PC-3 (cell line): ENCODE measurements around the gene CNTNAP2. TPM values are rescaled to one million over a fixed set of nuclear protein-coding genes. Genes with fewer than 3 reads are reported as not detected.

ENCODE experiments used
- ATAC-seq: fragments of 200-7000 bp; cut with Tn5 transposase; 2 replicates; pipeline ENCODE4 v1.9.1; 2020; ENCODE audit warnings: mild to moderate bottlenecking, moderate library complexity
- BruUV-seq: library from RNA; stranded (reverse); fragments of 400-500 nt; replicated peaks from 2 replicates; lab custom pipeline; 2021; lab: Mats Ljungman, UMichigan
- CTCF ChIA-PET: fragments of 300-600 bp; sonication (Branson Sonifier 250); formaldehyde crosslinking; loops from one replicate; lab custom pipeline; 2022; ENCODE audit warnings: antibody characterized with exemption; lab: Charles Lee
- POLR2A ChIA-PET: fragments of 300-600 bp; sonication (Branson Sonifier 250); formaldehyde crosslinking; loops from one replicate; lab custom pipeline; 2022; ENCODE audit warnings: antibody characterized with exemption; ENCODE audit not compliant: unreplicated experiment; lab: Charles Lee
- DNase-seq: peaks from one replicate; pipeline ENCODE4 v3.0.0-alpha.2; 2015
- H2AFZ ChIP-seq: fragments of 300-600 bp; sonication (generic); 2 replicates; pipeline ENCODE4 v1.6.0; 2016; ENCODE audit warnings: antibody characterized with exemption, low read length
- H3F3A ChIP-seq: fragments of 300-600 bp; sonication (generic); one replicate; pipeline ENCODE4 v1.6.0; 2017; ENCODE audit warnings: antibody characterized with exemption, low read length, control low read depth, mild to moderate bottlenecking; ENCODE audit not compliant: unreplicated experiment
- H3K27ac ChIP-seq: fragments of 300-600 bp; sonication (generic); 2 replicates; pipeline ENCODE4 v1.5.1; 2016; ENCODE audit warnings: mild to moderate bottlenecking, low read length
- H3K27me3 ChIP-seq: fragments of 300-600 bp; sonication (generic); 2 replicates; pipeline ENCODE4 v1.6.1; 2016; ENCODE audit warnings: low read length, mixed read lengths
- H3K36me3 ChIP-seq: fragments of 300-600 bp; sonication (generic); 2 replicates; pipeline ENCODE4 v1.6.1; 2016; ENCODE audit warnings: low read depth, mixed run types, low read length, mixed read lengths
- H3K4me1 ChIP-seq: fragments of 300-600 bp; sonication (generic); 2 replicates; pipeline ENCODE4 v1.5.1; 2016; ENCODE audit warnings: low read length; ENCODE audit not compliant: insufficient read depth
- H3K4me2 ChIP-seq: fragments of 300-600 bp; sonication (generic); 2 replicates; pipeline ENCODE4 v1.6.0; 2016; ENCODE audit warnings: low read length
- H3K4me3 ChIP-seq: fragments of 300-600 bp; sonication (generic); 2 replicates; pipeline ENCODE4 v1.5.1; 2016; ENCODE audit warnings: mild to moderate bottlenecking, low read length, mixed read lengths
- H3K79me2 ChIP-seq: fragments of 300-600 bp; sonication (generic); 2 replicates; pipeline ENCODE4 v1.6.1; 2017; ENCODE audit warnings: low read length, mixed read lengths
- H3K9ac ChIP-seq: fragments of 300-600 bp; sonication (generic); 2 replicates; pipeline ENCODE4 v1.6.0; 2016; ENCODE audit warnings: mild to moderate bottlenecking, low read length
- H3K9me2 ChIP-seq: fragments of 300-600 bp; sonication (generic); replicated peaks from 2 replicates; pipeline ENCODE4 v1.6.1; 2016; ENCODE audit warnings: mixed run types, low read length, mixed read lengths
- H3K9me3 ChIP-seq: fragments of 300-600 bp; sonication (generic); 2 replicates; pipeline ENCODE4 v1.6.1; 2016; ENCODE audit warnings: low read length, mixed read lengths
- H4K20me1 ChIP-seq: fragments of 300-600 bp; sonication (generic); 2 replicates; pipeline ENCODE4 v1.6.1; 2016; ENCODE audit warnings: low read length, mixed read lengths
- EZH2 ChIP-seq: fragments of 300-600 bp; sonication (generic); IDR thresholded peaks from one replicate; pipeline ENCODE4 v1.6.1; 2017; ENCODE audit warnings: antibody characterized with exemption, mild to moderate bottlenecking, low read length; ENCODE audit not compliant: unreplicated experiment
- EZH2phosphoT487 ChIP-seq: fragments of 300-600 bp; sonication (generic); IDR thresholded peaks from 2 replicates; pipeline ENCODE4 v1.6.1; 2018; ENCODE audit warnings: mild to moderate bottlenecking, antibody characterized with exemption, low read length, borderline replicate concordance
- intact Hi-C: fragments of 100-400 bp; cut with micrococcal nuclease; formaldehyde crosslinking; loops from 2 replicates; pipeline ENCODE4 v1.9.0; 2023
- total RNA-seq: library from RNA; depleted of rRNA; stranded (reverse); fragments of >200 nt; gene quantifications from 2 replicates; pipeline ENCODE4 v1.2.3, GENCODE V29; 2014
- TF ChIP-seq, protein P1 (sequence below): fragments of 300-600 bp; sonication (generic); conservative IDR thresholded peaks from 2 replicates; pipeline ENCODE4 v1.5.1; 2017; ENCODE audit warnings: antibody characterized with exemption, low read depth, mild to moderate bottlenecking, low read length

The CNTNAP2 gene
- total RNA-seq, 1 experiment from 2014 or later = 1.5 TPM

DNA sequence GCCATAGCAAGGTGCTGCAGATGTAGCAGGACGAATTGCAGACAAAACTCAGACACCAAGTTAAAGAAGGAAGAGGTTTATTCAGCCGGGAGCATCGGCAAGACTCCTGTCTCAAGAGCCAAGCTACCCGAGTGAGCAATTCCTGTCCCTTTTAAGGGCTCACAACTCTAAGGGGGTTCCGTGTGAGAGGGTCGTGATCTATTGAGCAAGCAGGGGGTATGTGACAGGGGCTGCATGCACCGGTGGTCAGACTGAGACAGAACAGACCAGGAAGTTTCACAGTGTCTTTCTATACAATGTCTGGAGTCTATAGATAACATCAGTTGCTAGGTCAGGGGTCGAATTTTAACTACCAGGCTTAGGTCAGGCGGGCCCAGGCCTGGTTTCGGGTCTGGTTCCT, 2252.0 kb downstream of the CNTNAP2 start:
- no peak overlapping the region for H3K4me3 ChIP-seq
- DNase-seq (no peak), ATAC-seq (no peak)
- no peak overlapping the region for H3K27ac ChIP-seq
- H3K9me3 ChIP-seq = no peaks in the 10 kb centered on the region
- no peaks in the 10 kb centered on the region for H4K20me1 ChIP-seq
- H3K36me3 ChIP-seq = no peaks in the 10 kb centered on the region
- BruUV-seq = no TSS peak
- no peak overlapping the region for H3K4me2 ChIP-seq
- H3K4me1 ChIP-seq = no peaks in the 10 kb centered on the region
- no peaks in the 10 kb centered on the region for H3F3A ChIP-seq
- H3K9me2 ChIP-seq = no peaks in the 10 kb centered on the region
- intact Hi-C loops = no loop called here
- CTCF ChIA-PET = no interaction called here
- POLR2A ChIA-PET = no interaction called here
- TF ChIP-seq, protein P1, sequence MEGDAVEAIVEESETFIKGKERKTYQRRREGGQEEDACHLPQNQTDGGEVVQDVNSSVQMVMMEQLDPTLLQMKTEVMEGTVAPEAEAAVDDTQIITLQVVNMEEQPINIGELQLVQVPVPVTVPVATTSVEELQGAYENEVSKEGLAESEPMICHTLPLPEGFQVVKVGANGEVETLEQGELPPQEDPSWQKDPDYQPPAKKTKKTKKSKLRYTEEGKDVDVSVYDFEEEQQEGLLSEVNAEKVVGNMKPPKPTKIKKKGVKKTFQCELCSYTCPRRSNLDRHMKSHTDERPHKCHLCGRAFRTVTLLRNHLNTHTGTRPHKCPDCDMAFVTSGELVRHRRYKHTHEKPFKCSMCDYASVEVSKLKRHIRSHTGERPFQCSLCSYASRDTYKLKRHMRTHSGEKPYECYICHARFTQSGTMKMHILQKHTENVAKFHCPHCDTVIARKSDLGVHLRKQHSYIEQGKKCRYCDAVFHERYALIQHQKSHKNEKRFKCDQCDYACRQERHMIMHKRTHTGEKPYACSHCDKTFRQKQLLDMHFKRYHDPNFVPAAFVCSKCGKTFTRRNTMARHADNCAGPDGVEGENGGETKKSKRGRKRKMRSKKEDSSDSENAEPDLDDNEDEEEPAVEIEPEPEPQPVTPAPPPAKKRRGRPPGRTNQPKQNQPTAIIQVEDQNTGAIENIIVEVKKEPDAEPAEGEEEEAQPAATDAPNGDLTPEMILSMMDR = no peak
- TF ChIP-seq EZH2phosphoT487 = no peak
- no peak for TF ChIP-seq EZH2
- H3K27me3 ChIP-seq = 0 out of 2 replicates have a peak, but pooled peaks cover under 1% of the 10 kb centered on the region
- no peak overlapping the region for H3K9ac ChIP-seq
- no peak overlapping the region for H2AFZ ChIP-seq
- no peaks in the 10 kb centered on the region for H3K79me2 ChIP-seq

DNA sequence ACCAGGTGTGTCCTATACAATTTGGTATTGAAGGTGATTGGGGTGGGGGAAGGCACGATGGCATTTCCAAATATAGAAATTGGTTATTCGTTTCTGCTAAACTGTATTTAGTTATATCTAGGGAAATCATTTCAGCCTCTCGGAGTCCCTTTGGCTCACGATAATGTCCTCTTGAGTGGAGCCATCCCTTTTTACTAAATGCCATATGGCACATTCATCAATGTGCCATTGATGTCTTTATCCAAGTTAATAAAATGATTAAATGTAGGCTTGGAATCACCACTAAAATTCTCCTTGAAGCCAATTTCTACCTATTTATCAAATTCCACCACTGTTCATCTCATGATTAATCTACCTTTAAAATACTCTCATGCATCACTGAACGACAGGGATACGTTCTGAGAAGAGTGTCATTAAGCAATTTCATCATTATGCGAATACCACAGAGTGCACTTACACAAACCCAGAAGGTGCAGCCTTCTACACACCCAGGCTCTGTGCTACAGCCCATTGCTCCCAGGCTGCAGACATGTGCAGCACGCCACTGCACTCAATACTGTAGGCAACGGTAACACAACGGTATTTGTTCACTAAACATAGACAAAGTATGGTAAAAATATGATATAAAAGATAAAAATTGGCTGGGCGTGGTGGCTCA, 2254.8 kb downstream of the CNTNAP2 start:
- H3F3A ChIP-seq = no peaks in the 10 kb centered on the region
- no peak for TF ChIP-seq EZH2
- TF ChIP-seq, protein P1 = no peak
- no peak for TF ChIP-seq EZH2phosphoT487
- H3K79me2 ChIP-seq = no peaks in the 10 kb centered on the region
- ChIA-PET POLR2A (no interaction called here), CTCF (no interaction called here)
- no peaks in the 10 kb centered on the region for H3K4me1 ChIP-seq
- intact Hi-C loops = no loop called here
- no peak overlapping the region for H3K27ac ChIP-seq
- ATAC-seq = no peak
- no peaks in the 10 kb centered on the region for H3K9me2 ChIP-seq
- H3K4me2 ChIP-seq = no peak overlapping the region
- H2AFZ ChIP-seq = no peak overlapping the region
- no peaks in the 10 kb centered on the region for H3K36me3 ChIP-seq
- H3K9ac ChIP-seq = no peak overlapping the region
- no peak for DNase-seq
- H3K9me3 ChIP-seq = no peaks in the 10 kb centered on the region
- no TSS peak for BruUV-seq
- H4K20me1 ChIP-seq = no peaks in the 10 kb centered on the region
- H3K4me3 ChIP-seq = no peak overlapping the region
- H3K27me3 ChIP-seq = 0 out of 2 replicates have a peak, but pooled peaks cover 5% of the 10 kb centered on the region
